K562 (cell line): ENCODE results near the gene SMG9. TPM values are rescaled to one million over a fixed set of nuclear protein-coding genes. Genes with fewer than 3 reads are reported as not detected.

ENCODE experiments used
- ATAC-seq: fragments of 200-7000 bp; cut with Tn5 transposase; 3 replicates; pipeline ENCODE4 v1.9.1; 2020; ENCODE audit warnings: moderate library complexity
- BruUV-seq: library from RNA; stranded (reverse); fragments of 400-500 nt; replicated peaks from 2 replicates; lab custom pipeline; 2021; lab: Mats Ljungman, UMichigan
- CTCF ChIA-PET: fragments of 300-600 bp; formaldehyde crosslinking; extraction: SDS; loops from one replicate; lab custom pipeline; 2021; ENCODE audit warnings: low intra/inter-chr PET ratio; lab: Yijun Ruan, JAX
- POLR2A ChIA-PET: fragments of 300-600, 350-650 bp; sonication (Branson Sonifier 250); formaldehyde crosslinking; extraction: SDS; loops from one replicate; lab custom pipeline; 2021; ENCODE audit warnings: antibody characterized with exemption, inconsistent platforms; lab: Yijun Ruan, JAX
- DNase-seq, 4 experiments: peaks; one replicate each; pipeline versions ENCODE4 v3.0.0 to v3.0.0-alpha.2; 2011 to 2018; ENCODE audit warnings: low spot score in 3 of 4, mixed read lengths in 3 of 4; ENCODE audit errors: extremely low read depth in 1 of 4
- FAIRE-seq: peaks from 2 replicates; lab custom pipeline; 2011; peaks lifted over from hg19 to GRCh38; lab: Jason Lieb, UNC
- H2AFZ ChIP-seq: 2 replicates; pipeline ENCODE4 v1.6.0; 2011; ENCODE audit warnings: low read depth, low read length, control low read depth, inconsistent platforms
- H3K27ac ChIP-seq: fragments of 200-600 bp; 3 replicates; pipeline ENCODE4 v1.8.0; 2011; ENCODE audit warnings: low read depth, mild to moderate bottlenecking, control low read depth, inconsistent platforms, low read length, moderate library complexity, mixed read lengths; ENCODE audit errors: extremely low read depth
- H3K27me3 ChIP-seq, 2 experiments: fragments of 300-600 bp in 1 of 2; 2 replicates in 1 of 2; 3 replicates in 1 of 2; pipeline versions ENCODE4 v1.6.0 to v1.8.0; 2011; ENCODE audit warnings: inconsistent platforms in 2 of 2, low read length in 2 of 2, mild to moderate bottlenecking in 1 of 2, mixed read lengths in 1 of 2, moderate library complexity in 1 of 2; ENCODE audit not compliant: control insufficient read depth in 2 of 2, insufficient read depth in 2 of 2
- H3K36me3 ChIP-seq: fragments of 300-600 bp; 3 replicates; pipeline ENCODE4 v1.8.0; 2011; ENCODE audit warnings: mild to moderate bottlenecking, low read length, inconsistent platforms; ENCODE audit not compliant: control insufficient read depth, insufficient read depth
- H3K4me1 ChIP-seq, 2 experiments: fragments of 200-600 bp in 1 of 2; replicated peaks in 1 of 2; 2 replicates in 1 of 2; 3 replicates in 1 of 2; pipeline versions ENCODE4 v1.5.1 to v1.8.0; 2011; ENCODE audit warnings: inconsistent platforms in 2 of 2, low read length in 2 of 2, mild to moderate bottlenecking in 1 of 2, mixed read lengths in 1 of 2, moderate library complexity in 1 of 2; ENCODE audit not compliant: control insufficient read depth in 2 of 2, insufficient read depth in 2 of 2
- H3K4me2 ChIP-seq: 2 replicates; pipeline ENCODE4 v1.6.1; 2011; ENCODE audit warnings: low read length, control low read depth, inconsistent platforms, mixed read lengths; ENCODE audit not compliant: insufficient read depth
- H3K4me3 ChIP-seq: fragments of 200-600 bp; sonication (generic), shearing (Covaris generic); 2 replicates; pipeline ENCODE4 v1.5.1; 2016; ENCODE audit warnings: control low read depth, inconsistent platforms
- H3K79me2 ChIP-seq: fragments of 200-600 bp; 3 replicates; pipeline ENCODE4 v1.8.0; 2011; ENCODE audit warnings: low read length, inconsistent platforms; ENCODE audit not compliant: control insufficient read depth, insufficient read depth
- H3K9ac ChIP-seq, 2 experiments: 2 replicates each; pipeline versions ENCODE4 v1.6.0 to v1.6.1; 2011; ENCODE audit warnings: low read depth in 2 of 2, low read length in 2 of 2, control low read depth in 1 of 2, inconsistent platforms in 1 of 2, mild to moderate bottlenecking in 1 of 2, mixed read lengths in 1 of 2; ENCODE audit not compliant: insufficient read depth in 1 of 2
- H3K9me1 ChIP-seq: one replicate; pipeline ENCODE4 v1.6.0; 2011; ENCODE audit warnings: inconsistent platforms, mild to moderate bottlenecking, low read length, moderate library complexity; ENCODE audit not compliant: control insufficient read depth, insufficient read depth
- H3K9me3 ChIP-seq: replicated peaks from 2 replicates; pipeline ENCODE4 v1.5.1; 2011; ENCODE audit warnings: low read depth, low read length, inconsistent platforms; ENCODE audit not compliant: control insufficient read depth, insufficient read depth
- H4K20me1 ChIP-seq: replicated peaks from 2 replicates; pipeline ENCODE4 v1.6.1; 2011; ENCODE audit warnings: low read length, inconsistent platforms, mixed read lengths; ENCODE audit not compliant: control insufficient read depth, insufficient read depth
- BHLHE40 ChIP-seq: IDR thresholded peaks from 2 replicates; pipeline ENCODE4 v1.6.1; 2011; ENCODE audit warnings: low read length, improper control_type of control experiment
- CCNT2 ChIP-seq: IDR thresholded peaks from 2 replicates; pipeline ENCODE4 v1.6.1; 2011; ENCODE audit warnings: borderline replicate concordance, low read depth, mild to moderate bottlenecking, moderate library complexity, mixed read lengths, low read length; ENCODE audit not compliant: insufficient read length; ENCODE audit errors: extremely low read depth
- CGGBP1 ChIP-seq: fragments of 250-450 bp; sonication (Bioruptor Pico); IDR thresholded peaks from 2 replicates; pipeline ENCODE4 v1.9.0; 2021; ENCODE audit warnings: mild to moderate bottlenecking
- EHMT2 ChIP-seq: fragments of 450-650 bp; IDR thresholded peaks from 2 replicates; pipeline ENCODE4 v1.6.1; 2018; ENCODE audit warnings: antibody characterized with exemption
- FOXK1 ChIP-seq: sonication (generic); formaldehyde crosslinking; IDR thresholded peaks from 2 replicates; pipeline ENCODE4 v1.8.0; 2022; ENCODE audit warnings: missing genetic modification reagents, mild to moderate bottlenecking, borderline replicate concordance
- GATA2 ChIP-seq: sonication (generic); formaldehyde crosslinking; IDR thresholded peaks from 2 replicates; pipeline ENCODE4 v1.4.0; 2020; ENCODE audit warnings: mild to moderate bottlenecking, missing genetic modification reagents
- HMGXB4 ChIP-seq: sonication (generic); formaldehyde crosslinking; IDR thresholded peaks from 2 replicates; pipeline ENCODE4 v1.8.1; 2023; ENCODE audit warnings: mild to moderate bottlenecking, missing genetic modification reagents
- NFE2L1 ChIP-seq: fragments of 450-650 bp; IDR thresholded peaks from 2 replicates; pipeline ENCODE4 v1.6.1; 2016; ENCODE audit warnings: missing genetic modification characterization, low read depth, mild to moderate bottlenecking, missing compliant biosample characterization, moderate library complexity, borderline replicate concordance
- POLR2A ChIP-seq: fragments of 450-650 bp; conservative IDR thresholded peaks from 2 replicates; pipeline ENCODE4 v1.6.1; 2016
- SPI1 ChIP-seq: IDR thresholded peaks from 2 replicates; pipeline ENCODE4 v1.6.1; 2011; ENCODE audit warnings: low read depth, low read length, control low read depth, borderline replicate concordance
- SRSF7 ChIP-seq: fragments of 200-400 bp; formaldehyde crosslinking; optimal IDR thresholded peaks from 2 replicates; pipeline ENCODE3; 2017; ENCODE audit warnings: mild to moderate bottlenecking, low read depth, low read length
- ZNF175 ChIP-seq: fragments of 200-800 bp; sonication (Bioruptor generic); IDR thresholded peaks from 2 replicates; pipeline ENCODE4 v1.6.1; 2016; ENCODE audit warnings: low read depth, mild to moderate bottlenecking, missing genetic modification characterization, missing compliant biosample characterization
- ZNF3 ChIP-seq: fragments of 250-450 bp; sonication (Bioruptor Pico); IDR thresholded peaks from 2 replicates; pipeline ENCODE4 v1.5.0; 2021; ENCODE audit warnings: mild to moderate bottlenecking, moderate library complexity
- ZNF311 ChIP-seq: fragments of 250-450 bp; sonication (Bioruptor Pico); IDR thresholded peaks from 2 replicates; pipeline ENCODE4 v1.4.0; 2020; ENCODE audit warnings: mild to moderate bottlenecking, moderate library complexity
- ZNF444 ChIP-seq: fragments of 250-450 bp; sonication (Bioruptor Pico); IDR thresholded peaks from 2 replicates; pipeline ENCODE4 v1.4.0; 2020; ENCODE audit warnings: mild to moderate bottlenecking, moderate library complexity
- ZNF511 ChIP-seq: sonication (generic); formaldehyde crosslinking; IDR thresholded peaks from 2 replicates; pipeline ENCODE4 v1.8.0; 2022; ENCODE audit warnings: mild to moderate bottlenecking, missing genetic modification reagents
- ZNF79 ChIP-seq: fragments of 250-450 bp; sonication (Bioruptor Pico); IDR thresholded peaks from 2 replicates; pipeline ENCODE4 v1.4.0; 2020; ENCODE audit warnings: low read depth, mild to moderate bottlenecking, moderate library complexity
- WGBS: fragments of 100-300 bp; shearing (Covaris generic); methylation state at CpG from one replicate; pipeline ENCODE4 v1.1.6; 2016; ENCODE audit warnings: low coverage, mixed read lengths; ENCODE audit not compliant: insufficient coverage; ENCODE audit errors: missing lambda C conversion rate; 5-methylcytosine and 5-hydroxymethylcytosine counted together
- in situ Hi-C: fragments of 300-500 bp; cut with MboI; formaldehyde crosslinking; loops from 4 replicates; pipeline ENCODE4 v1.15.0; 2018; ENCODE audit warnings: inconsistent platforms, mixed read lengths
- intact Hi-C: fragments of 100-400 bp; cut with micrococcal nuclease; formaldehyde crosslinking; loops from 2 replicates; pipeline ENCODE4 v1.14.2; 2022
- polyA plus RNA-seq, 8 experiments: library from polyadenylated mRNA; depleted of rRNA in 4 of 8; stranded (reverse) in 5 of 8; unstranded in 3 of 8; fragments of >200 nt; fragmentation: Nextera tagmentation in 2 of 8; fragmentation: Illumina TruSeq in 1 of 8; extraction: Ambion mirVana in 2 of 8; extraction: Trizol in 1 of 8; gene quantifications; 2 replicates each; pipeline versions ENCODE4 v1.2.1 to v1.2.3, GENCODE V29; 2011 to 2014; ENCODE audit warnings: inconsistent platforms in 1 of 8, missing spikeins in 1 of 8
- total RNA-seq, 7 experiments: library from RNA; depleted of rRNA in 6 of 7; stranded (reverse); fragments of >200 nt in 6 of 7; fragmentation: Illumina TruSeq in 2 of 7; extraction: Trizol in 2 of 7; gene quantifications; 2 replicates each; pipeline versions ENCODE4 v1.2.1 to v1.2.3, GENCODE V29; 2011 to 2021; ENCODE audit warnings: low replicate concordance in 1 of 7

The SMG9 gene
- total and polyA plus RNA-seq, 9 of the 15 experiments (the other 6 are each of a cell fraction or from before 2014, with no cell fraction given), result 1.7 to 79.7 (median 40.2) TPM

- TF ChIP-seq HMGXB4 (CRISPR knock-in tag) (0 out of 2 replicates have a peak, but pooled peaks have one; percentile 23), GATA2 (CRISPR knock-in tag) (no peak), ZNF311 (CRISPR knock-in tag) (no peak), CGGBP1 (CRISPR knock-in tag) (0 out of 2 replicates have a peak, but pooled peaks have one; percentile 36), ZNF444 (CRISPR knock-in tag) (no peak)
Measured at GRCh38 chr19:43754253-43754502, 584 bp downstream of the SMG9 start (continued).

GRCh38 chr19:43752287-43752875 lies 2.4 kb downstream of the SMG9 start:
- no peak overlapping the region for H3K9ac ChIP-seq
- H4K20me1 ChIP-seq, result no peaks in the 10 kb centered on the region
- intact Hi-C loops (no loop called here), in situ Hi-C loops (no loop called here)
- FAIRE-seq, result no peak
- H2AFZ ChIP-seq, result no peak overlapping the region
- H3K9me3 ChIP-seq, result no peaks in the 10 kb centered on the region
- POLR2A ChIA-PET, result interaction anchor here (0.6 to 8.6 kb wide), 6 partner anchors 10 to 22 kb away, joined by 3 to 71 read pairs (median 4); no protein-coding TSS in a partner anchor
- CTCF ChIA-PET, result no interaction called here
- no peak overlapping the region; the same call in 1 of the 2 replicates for H3K4me3 ChIP-seq
- no peak for ATAC-seq
- H3K79me2 ChIP-seq, result peaks cover 54% of the 10 kb centered on the region
- no TSS peak for BruUV-seq
- WGBS, result 85% methylated on average over 5 of the region's 6 CpGs
- H3K36me3 ChIP-seq, result peaks cover 58% of the 10 kb centered on the region
- H3K4me2 ChIP-seq, result no peak overlapping the region
- H3K4me1 ChIP-seq, result peaks cover 28 to 34% of the 10 kb centered on the region in 2 experiments
- no peak overlapping the region for H3K27ac ChIP-seq
- no peaks in the 10 kb centered on the region for H3K27me3 ChIP-seq
- DNase-seq, result no peak
- no peaks in the 10 kb centered on the region for H3K9me1 ChIP-seq
- no peak for TF ChIP-seq BHLHE40
- TF ChIP-seq ZNF175 (CRISPR knock-in tag), result no peak
- no peak for TF ChIP-seq FOXK1
- TF ChIP-seq ZNF3 (CRISPR knock-in tag), result no peak
- no peak for TF ChIP-seq SPI1
- no peak for TF ChIP-seq CCNT2
- TF ChIP-seq SRSF7, result no peak
- no peak for TF ChIP-seq NFE2L1 (tag)
- TF ChIP-seq ZNF79 (CRISPR knock-in tag), result no peak
- TF ChIP-seq ZNF511 (CRISPR knock-in tag), result no peak
- no peak for TF ChIP-seq POLR2A
- TF ChIP-seq EHMT2, result no peak
